Trophoblast cell (in vitro differentiated cells and primary cell): ENCODE measurements around the gene RNASEH1.
"Not testable (repeated sequence)": the region's sequence is repeated elsewhere in the genome, so short reads cannot be mapped to it uniquely, and the experiment has no call there.

Experiments
- DNase-seq, 2 donors: peaks; one replicate each; pipeline ENCODE4 v3.0.0-alpha.2; 2016
- H2AFZ ChIP-seq: 2 replicates; pipeline ENCODE4 v1.6.1; 2013; ENCODE audit warnings: low read length, moderate library complexity, mild to moderate bottlenecking; ENCODE audit not compliant: insufficient read depth, poor library complexity
- H2AK5ac ChIP-seq: 2 replicates; pipeline ENCODE4 v1.6.1; 2013; ENCODE audit warnings: mild to moderate bottlenecking, low read length
- H2BK120ac ChIP-seq: 2 replicates; pipeline ENCODE4 v1.6.1; 2013; ENCODE audit warnings: low read length, mild to moderate bottlenecking, moderate library complexity; ENCODE audit not compliant: insufficient read depth, poor library complexity
- H2BK12ac ChIP-seq: 2 replicates; pipeline ENCODE4 v1.6.1; 2013; ENCODE audit warnings: mild to moderate bottlenecking, low read length, moderate library complexity
- H2BK5ac ChIP-seq: 2 replicates; pipeline ENCODE4 v1.6.1; 2013; ENCODE audit warnings: low read length, low read depth, moderate library complexity, mild to moderate bottlenecking; ENCODE audit not compliant: poor library complexity
- H3K14ac ChIP-seq: 2 replicates; pipeline ENCODE4 v1.6.1; 2013; ENCODE audit warnings: mild to moderate bottlenecking, low read length
- H3K18ac ChIP-seq: 2 replicates; pipeline ENCODE4 v1.6.1; 2013; ENCODE audit warnings: mild to moderate bottlenecking, low read length
- H3K23ac ChIP-seq: 2 replicates; pipeline ENCODE4 v1.6.1; 2013; ENCODE audit warnings: low read length
- H3K27ac ChIP-seq: 2 replicates; pipeline ENCODE4 v1.5.1; 2013; ENCODE audit warnings: low read depth, mild to moderate bottlenecking, inconsistent platforms, low read length, moderate library complexity
- H3K27me3 ChIP-seq: 2 replicates; pipeline ENCODE4 v1.6.1; 2013; ENCODE audit warnings: inconsistent platforms, mild to moderate bottlenecking, low read length, moderate library complexity; ENCODE audit not compliant: insufficient read depth
- H3K36me3 ChIP-seq, 2 experiments: 1 replicate in 1 of 2; 2 replicates in 1 of 2; pipeline ENCODE4 v1.6.1; 2013; ENCODE audit warnings: low read length in 2 of 2, mild to moderate bottlenecking in 2 of 2, moderate library complexity in 1 of 2; ENCODE audit not compliant: insufficient read depth in 2 of 2, control insufficient read depth in 1 of 2
- H3K4ac ChIP-seq: 2 replicates; pipeline ENCODE4 v1.6.1; 2013; ENCODE audit warnings: low read depth, mild to moderate bottlenecking, low read length, moderate library complexity
- H3K4me1 ChIP-seq, 2 experiments: 1 replicate in 1 of 2; 2 replicates in 1 of 2; pipeline ENCODE4 v1.6.1; 2013; ENCODE audit warnings: low read length in 2 of 2, mild to moderate bottlenecking in 2 of 2, moderate library complexity in 1 of 2; ENCODE audit not compliant: insufficient read depth in 2 of 2, control insufficient read depth in 1 of 2
- H3K4me2 ChIP-seq: 2 replicates; pipeline ENCODE4 v1.6.1; 2013; ENCODE audit warnings: inconsistent platforms, mild to moderate bottlenecking, low read length, moderate library complexity
- H3K4me3 ChIP-seq: 2 replicates; pipeline ENCODE4 v1.5.1; 2013; ENCODE audit warnings: mild to moderate bottlenecking, low read depth, low read length, inconsistent platforms
- H3K79me1 ChIP-seq: one replicate; pipeline ENCODE4 v1.6.1; 2013; ENCODE audit warnings: low read length
- H3K79me2 ChIP-seq: 2 replicates; pipeline ENCODE4 v1.6.1; 2013; ENCODE audit warnings: low read length, mild to moderate bottlenecking; ENCODE audit not compliant: control insufficient read depth, insufficient read depth, poor library complexity
- H3K9ac ChIP-seq: 2 replicates; pipeline ENCODE4 v1.6.1; 2013; ENCODE audit warnings: mild to moderate bottlenecking, low read length
- H3K9me3 ChIP-seq: 2 replicates; pipeline ENCODE4 v1.6.1; 2013; ENCODE audit warnings: low read depth, mild to moderate bottlenecking, control low read depth, inconsistent platforms, low read length; ENCODE audit not compliant: insufficient read depth
- H4K12ac ChIP-seq: 2 replicates; pipeline ENCODE4 v1.6.1; 2013; ENCODE audit warnings: low read depth, mild to moderate bottlenecking, low read length, moderate library complexity
- H4K8ac ChIP-seq: 2 replicates; pipeline ENCODE4 v1.6.1; 2013; ENCODE audit warnings: low read depth, mild to moderate bottlenecking, low read length, moderate library complexity
- H4K91ac ChIP-seq: one replicate; pipeline ENCODE4 v1.6.1; 2013; ENCODE audit warnings: low read depth, mild to moderate bottlenecking, low read length, moderate library complexity
- WGBS: extraction: QIAGEN DNeasy Blood & Tissue Kit; methylation state at CpG from one replicate; pipeline ENCODE4 v1.1.7; 2013; ENCODE audit warnings: missing lambda C conversion rate; ENCODE audit not compliant: insufficient read length, insufficient coverage; ENCODE audit errors: extremely low coverage; 5-methylcytosine and 5-hydroxymethylcytosine counted together

RNASEH1 gene

DNA sequence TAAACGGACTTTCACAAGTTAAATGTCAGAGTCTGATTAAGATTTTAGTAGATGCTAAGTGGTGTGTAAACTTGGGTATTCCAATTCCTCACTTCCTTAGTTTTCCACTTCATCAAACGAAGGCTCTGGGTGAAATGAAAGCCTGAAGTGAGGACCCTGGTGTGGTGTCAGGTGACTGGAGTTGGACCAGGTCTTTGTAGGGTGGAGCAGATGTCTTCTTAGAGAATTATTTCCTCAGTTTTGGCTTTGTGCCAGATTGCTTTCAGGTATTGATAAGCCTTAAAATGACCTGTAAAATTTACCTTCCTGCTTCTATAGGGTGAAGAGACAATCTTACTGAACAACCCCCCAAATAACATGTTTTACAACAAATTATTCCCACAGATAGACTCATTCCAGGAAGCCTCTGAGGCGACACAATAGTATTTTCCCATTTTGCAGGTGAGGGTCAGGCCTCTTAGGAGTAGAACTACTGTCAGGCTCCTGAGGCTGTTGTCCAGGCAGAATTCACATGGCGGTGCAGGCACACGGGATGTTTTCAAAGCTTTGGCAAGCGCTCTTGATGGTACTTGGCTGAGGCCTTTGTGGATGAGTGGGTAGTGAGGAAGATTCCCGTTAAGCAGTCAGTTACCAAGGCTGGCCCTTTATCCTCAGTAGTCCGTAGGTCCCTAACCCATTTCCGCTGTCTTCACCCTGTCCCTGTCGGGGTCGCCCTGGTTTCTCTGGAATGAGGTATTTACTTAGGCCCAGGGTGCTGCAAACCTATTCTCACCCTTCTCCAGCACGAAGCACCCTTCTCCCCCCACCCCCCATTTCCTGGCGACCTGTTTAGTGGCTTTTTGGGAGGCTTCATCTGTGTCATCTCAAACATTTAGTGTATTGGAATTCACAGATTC lies 23.5 kb upstream of the RNASEH1 start:
- H3K27ac ChIP-seq, result no peak overlapping the region
- no peak overlapping the region for H4K8ac ChIP-seq
- no peaks in the 10 kb centered on the region for H3K79me1 ChIP-seq
- peaks cover 0 to under 1% of the 10 kb centered on the region in 2 experiments for H3K4me1 ChIP-seq
- H2AFZ ChIP-seq, result no peak overlapping the region
- H3K23ac ChIP-seq, result no peak overlapping the region
- no peak for DNase-seq
- no peak overlapping the region for H4K12ac ChIP-seq
- no peak overlapping the region for H3K14ac ChIP-seq
- no peaks in the 10 kb centered on the region for H3K9me3 ChIP-seq
- H3K4me2 ChIP-seq, result no peak overlapping the region
- H3K36me3 ChIP-seq, result peaks cover 35 to 53% of the 10 kb centered on the region in 2 experiments
- peaks cover 3% of the 10 kb centered on the region for H3K79me2 ChIP-seq
- no CpG with 5 or more reads among the region's 13 CpGs for WGBS
- no peak overlapping the region for H3K9ac ChIP-seq
- no peak overlapping the region for H2BK120ac ChIP-seq
- no peak overlapping the region for H2AK5ac ChIP-seq
- no peak overlapping the region for H3K18ac ChIP-seq
- no peak overlapping the region for H2BK5ac ChIP-seq
- no peak overlapping the region for H2BK12ac ChIP-seq
- H4K91ac ChIP-seq, result no peak overlapping the region
- no peak overlapping the region for H3K4ac ChIP-seq
- H3K27me3 ChIP-seq, result no peaks in the 10 kb centered on the region
- H3K4me3 ChIP-seq, result no peak overlapping the region

DNA sequence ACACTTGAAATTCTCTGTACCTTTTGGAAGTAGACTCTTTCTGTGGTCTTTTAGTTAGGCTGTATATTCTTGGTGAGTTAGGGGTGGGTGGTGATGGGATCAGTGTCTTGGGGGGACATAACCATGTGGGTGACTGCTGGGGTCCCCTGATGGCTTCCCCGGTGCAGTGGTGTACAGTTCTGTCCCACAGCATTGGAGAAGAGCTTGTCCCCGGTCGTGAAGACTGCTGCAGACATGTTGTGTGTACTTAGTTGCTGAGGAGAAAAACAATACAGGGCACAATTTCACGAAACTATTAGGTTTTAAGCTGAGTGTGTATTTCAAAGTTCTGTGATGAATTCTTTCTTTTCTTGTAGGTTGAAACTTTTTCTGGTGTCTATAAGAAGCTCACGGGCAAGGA lies 22.3 kb upstream of the RNASEH1 start:
- H4K91ac ChIP-seq, result no peak overlapping the region
- H2AFZ ChIP-seq, result no peak overlapping the region
- no peak overlapping the region for H2BK12ac ChIP-seq
- no peak overlapping the region for H3K4me2 ChIP-seq
- no peak overlapping the region for H2BK5ac ChIP-seq
- H3K9me3 ChIP-seq, result no peaks in the 10 kb centered on the region
- no peak overlapping the region for H4K8ac ChIP-seq
- H3K9ac ChIP-seq, result no peak overlapping the region
- peaks cover 0 to 3% of the 10 kb centered on the region in 2 experiments for H3K4me1 ChIP-seq
- no peak overlapping the region for H2BK120ac ChIP-seq
- no peak overlapping the region for H2AK5ac ChIP-seq
- peaks cover 5% of the 10 kb centered on the region for H3K79me1 ChIP-seq
- no peak for DNase-seq
- no peaks in the 10 kb centered on the region for H3K27me3 ChIP-seq
- H3K23ac ChIP-seq, result no peak overlapping the region
- peaks cover 27 to 47% of the 10 kb centered on the region in 2 experiments for H3K36me3 ChIP-seq
- no peak overlapping the region for H3K18ac ChIP-seq
- H3K4ac ChIP-seq, result no peak overlapping the region
- H3K14ac ChIP-seq, result no peak overlapping the region
- H3K27ac ChIP-seq, result no peak overlapping the region
- no peak overlapping the region for H4K12ac ChIP-seq
- WGBS, result no CpG with 5 or more reads among the region's 5 CpGs
- peaks cover 11% of the 10 kb centered on the region for H3K79me2 ChIP-seq
- no peak overlapping the region for H3K4me3 ChIP-seq

DNA sequence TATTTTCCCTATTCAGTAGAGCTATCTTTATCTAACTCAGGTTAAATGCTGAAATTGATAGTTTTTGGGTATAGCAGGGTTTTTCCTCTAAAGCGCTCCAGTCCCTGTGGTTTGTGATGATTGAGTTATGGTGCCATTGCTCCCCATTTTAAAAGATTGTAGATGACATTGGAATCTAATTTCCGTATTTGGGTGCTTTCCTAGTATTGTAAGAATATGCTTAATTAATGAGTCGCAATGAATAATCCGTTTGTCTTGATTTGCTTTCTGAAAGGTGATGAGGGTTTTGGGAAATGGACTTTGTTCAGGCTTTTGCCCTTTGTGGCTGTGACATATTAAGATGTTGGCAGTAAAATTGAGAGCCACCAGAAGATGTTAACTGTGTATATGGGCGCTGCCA lies 20.9 kb upstream of the RNASEH1 start:
- Histone ChIP-seq H3K27ac (no peak overlapping the region), H3K9ac (no peak overlapping the region), H3K36me3 (peaks cover 21 to 38% of the 10 kb centered on the region in 2 experiments), H4K12ac (no peak overlapping the region), H3K14ac (no peak overlapping the region), H2AK5ac (no peak overlapping the region), H3K4me2 (no peak overlapping the region), H3K18ac (no peak overlapping the region), H3K4me3 (no peak overlapping the region), H2BK12ac (no peak overlapping the region), H3K23ac (no peak overlapping the region), H4K91ac (no peak overlapping the region), H2BK5ac (no peak overlapping the region), H3K79me1 (peaks cover 12% of the 10 kb centered on the region), H3K9me3 (no peaks in the 10 kb centered on the region), H3K27me3 (no peaks in the 10 kb centered on the region), H4K8ac (no peak overlapping the region), H3K79me2 (peaks cover 14% of the 10 kb centered on the region), H2AFZ (no peak overlapping the region), H3K4me1 (peaks cover 0 to 7% of the 10 kb centered on the region in 2 experiments), H2BK120ac (no peak overlapping the region), H3K4ac (no peak overlapping the region)
- DNase-seq, result no peak
- no CpG with 5 or more reads among the region's 5 CpGs for WGBS

DNA sequence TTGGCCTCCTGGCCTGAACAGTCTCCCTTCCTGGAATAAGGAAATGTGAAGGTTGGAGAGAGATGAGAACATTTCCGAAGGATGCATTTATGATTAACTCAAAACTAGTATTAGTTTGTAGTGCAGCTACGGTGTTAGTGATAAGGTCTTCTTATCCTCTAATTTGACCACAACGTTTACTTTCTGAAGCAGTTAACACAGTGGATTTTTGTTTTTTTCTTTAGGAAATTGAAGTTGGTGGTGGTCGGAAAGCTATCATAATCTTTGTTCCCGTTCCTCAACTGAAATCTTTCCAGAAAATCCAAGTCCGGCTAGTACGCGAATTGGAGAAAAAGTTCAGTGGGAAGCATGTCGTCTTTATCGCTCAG lies 18.1 kb upstream of the RNASEH1 start:
- H4K91ac ChIP-seq, H3K9me3 ChIP-seq, H3K23ac ChIP-seq, H3K18ac ChIP-seq, H2AFZ ChIP-seq, H2BK120ac ChIP-seq, H3K27ac ChIP-seq, H4K12ac ChIP-seq, H2BK12ac ChIP-seq, H3K27me3 ChIP-seq, H3K4me1 ChIP-seq, H3K14ac ChIP-seq, H2BK5ac ChIP-seq, H4K8ac ChIP-seq, H2AK5ac ChIP-seq, DNase-seq: not testable (repeated sequence)
- Histone ChIP-seq H3K79me2 (peaks cover 14% of the 10 kb centered on the region), H3K4ac (peak overlapping the region; percentile 87), H3K4me2 (peak overlapping the region; percentile 92), H3K4me3 (peak overlapping the region; percentile 99), H3K36me3 (peaks cover 14 to 29% of the 10 kb centered on the region in 2 experiments), H3K9ac (peak overlapping the region; percentile 95), H3K79me1 (peaks cover 12% of the 10 kb centered on the region)
- WGBS, result no CpG with 5 or more reads among the region's 10 CpGs
